Activated CD4-positive, alpha-beta T cell treated with anti-CD3 and anti-CD28 coated beads, Interleukin-2, amount 50 U/mL, for 4 hours (primary cell): Measurements from ENCODE around the gene RING1.

Experiments
- DNase-seq, 2 experiments: peaks; one replicate each; pipeline ENCODE4 v3.0.0-alpha.2; 2020

Gene RING1

DNA sequence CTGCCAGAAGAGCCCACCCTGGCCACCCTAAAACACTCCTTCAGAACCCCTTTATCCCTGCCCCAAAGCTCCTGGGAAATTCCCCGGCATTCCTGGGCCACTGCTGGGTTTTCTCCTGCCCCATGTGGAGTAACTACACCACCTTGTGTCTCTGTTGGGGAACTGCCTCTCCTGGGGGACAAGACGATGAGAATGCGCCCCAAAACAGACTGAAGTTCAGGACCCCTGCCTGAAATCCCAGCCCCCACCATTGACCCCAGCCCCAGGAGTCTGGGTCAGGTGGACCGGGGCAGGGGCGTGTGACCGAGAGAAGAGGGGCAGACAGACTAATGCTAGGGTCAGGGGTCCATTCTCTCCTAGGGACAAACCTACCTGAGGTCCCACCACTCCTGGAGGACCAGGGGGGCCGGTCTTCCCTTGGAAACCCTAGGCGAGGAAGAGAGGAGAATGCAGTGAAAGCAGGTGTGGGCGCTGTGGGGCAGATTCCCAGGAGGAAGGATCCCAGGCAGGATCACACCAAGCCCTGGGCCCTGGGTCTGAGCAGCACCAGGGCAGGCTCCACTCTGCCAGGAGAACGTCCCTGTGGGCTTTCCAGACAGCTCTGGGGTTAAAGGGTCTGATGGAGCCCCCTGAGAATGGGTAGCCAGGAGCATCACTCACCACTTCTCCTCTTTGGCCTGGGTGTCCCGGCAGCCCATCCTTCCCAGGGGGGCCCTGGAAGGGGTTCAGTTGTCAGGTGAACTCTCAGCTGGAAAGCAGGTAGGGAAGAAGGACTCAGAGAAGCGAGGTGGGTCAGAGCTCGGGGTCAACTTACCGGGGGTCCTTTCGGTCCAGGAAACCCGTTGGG, 35.4 kb upstream of the RING1 start:
- no peak for DNase-seq

DNA sequence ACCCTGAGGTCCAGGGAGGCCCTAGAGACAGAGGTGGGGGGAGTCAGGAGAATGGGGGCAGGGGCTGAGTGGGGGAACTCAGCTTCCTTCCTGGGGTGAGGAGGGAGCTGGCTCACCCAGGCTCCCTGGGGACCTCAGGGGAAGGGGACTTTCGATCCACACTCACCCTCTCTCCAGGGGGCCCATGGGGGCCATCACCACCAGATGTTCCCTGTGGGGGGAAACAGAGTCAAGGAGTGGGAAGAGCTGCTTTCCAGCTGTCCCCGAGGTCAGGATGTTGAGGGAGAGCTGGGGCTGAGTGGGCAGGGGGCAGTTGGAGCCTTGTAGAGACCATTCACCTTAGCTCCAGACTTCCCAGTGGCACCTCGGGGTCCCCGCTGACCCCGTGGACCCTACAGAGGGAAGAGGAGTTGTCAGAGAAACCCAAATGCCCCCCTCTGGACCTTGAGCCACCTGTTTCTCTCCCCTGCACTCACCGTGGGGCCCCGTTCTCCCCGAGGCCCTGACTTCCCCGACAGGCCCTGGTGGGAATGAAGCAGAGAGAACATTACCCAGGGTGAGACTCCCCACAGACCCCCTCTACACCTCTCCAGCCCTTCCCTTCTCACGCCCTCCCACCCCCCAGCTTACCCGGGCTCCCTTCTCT, 34.6 kb upstream of the RING1 start:
- no peak for DNase-seq

GRCh38 chr6:33174784-33175183, 33.5 kb upstream of the RING1 start:
- DNase-seq: no peak

GRCh38 chr6:33175436-33176069, 32.7 kb upstream of the RING1 start:
- no peak for DNase-seq

DNA sequence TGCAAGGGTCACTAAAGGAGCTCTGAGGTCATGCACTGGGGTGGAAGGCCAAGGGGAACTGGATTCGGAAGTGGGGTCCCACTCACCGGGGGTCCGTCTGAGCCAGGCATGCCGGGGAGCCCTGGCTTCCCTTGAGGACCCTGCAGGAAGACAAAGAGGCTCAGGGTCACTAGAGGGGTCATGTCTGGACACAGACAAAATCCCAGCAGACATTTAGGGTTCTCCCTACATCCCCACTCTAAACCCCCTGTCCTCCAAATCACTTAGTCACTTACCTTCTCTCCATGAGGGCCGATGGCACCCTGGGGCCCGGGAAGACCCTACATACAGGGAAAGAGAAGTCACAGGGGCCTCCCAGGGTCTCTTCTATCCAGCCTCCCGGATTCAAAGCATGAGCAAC, 31.4 kb upstream of the RING1 start:
- DNase-seq: no peak

GRCh38 chr6:33177552-33178446, 30.5 kb upstream of the RING1 start:
- DNase-seq: no peak

- no peak for DNase-seq
Measured at GRCh38 chr6:33178755-33179475, 29.4 kb upstream of the RING1 start.

GRCh38 chr6:33181141-33181540, 27.2 kb upstream of the RING1 start:
- no peak for DNase-seq

GRCh38 chr6:33183071-33183683, 25.1 kb upstream of the RING1 start:
- DNase-seq: no peak

- DNase-seq: no peak
Measured at GRCh38 chr6:33185190-33185589, 23.1 kb upstream of the RING1 start.

DNA sequence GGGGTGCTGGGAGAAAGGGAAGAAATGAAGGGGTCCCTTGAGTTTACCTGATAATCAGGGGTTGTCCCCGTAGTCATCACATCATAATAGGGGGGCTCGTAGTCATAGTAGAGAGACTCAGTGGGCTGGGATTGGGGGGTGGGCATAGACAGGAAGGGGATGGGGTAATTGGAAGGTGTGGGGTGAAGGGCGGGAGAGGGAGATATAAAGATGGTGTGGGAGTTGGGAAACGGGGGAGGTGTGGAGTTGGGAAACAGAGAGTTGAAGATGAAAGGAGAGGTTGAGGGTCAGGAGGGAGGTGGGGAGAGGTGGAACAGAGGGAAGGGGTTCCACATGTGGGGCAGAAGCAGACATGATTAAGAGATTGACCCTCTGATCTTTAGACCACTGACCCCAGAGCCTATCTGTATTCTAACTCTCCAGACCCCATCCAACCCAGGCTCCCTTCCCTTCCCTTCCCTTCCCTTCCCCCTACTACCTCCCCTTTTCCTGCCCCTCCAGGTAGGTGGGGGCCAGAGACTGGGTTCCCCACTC, 22.6 kb upstream of the RING1 start:
- DNase-seq: no peak

GRCh38 chr6:33187809-33188208, 20.5 kb upstream of the RING1 start:
- no peak for DNase-seq

DNA sequence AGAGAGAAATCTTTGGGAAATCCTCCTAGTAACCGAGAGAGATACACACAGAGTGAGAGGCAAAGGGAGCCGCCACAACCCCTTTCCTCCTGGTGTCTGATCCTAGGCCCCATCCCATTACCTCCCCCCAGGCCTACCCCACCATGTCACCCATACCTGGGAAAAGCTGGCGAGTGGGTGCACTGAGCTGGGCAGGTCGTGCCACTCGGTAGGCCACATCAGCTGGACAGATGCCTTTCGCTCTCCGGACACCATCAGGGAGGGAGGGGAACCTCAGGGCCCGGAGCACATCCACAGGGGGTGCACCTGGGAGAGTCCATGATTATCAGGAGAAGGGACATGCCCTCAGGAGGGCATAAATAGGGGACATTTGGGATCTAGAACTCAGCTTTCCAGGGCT, 19.1 kb upstream of the RING1 start:
- DNase-seq: no peak

- no peak for DNase-seq
Measured at GRCh38 chr6:33189625-33190448, 18.5 kb upstream of the RING1 start.

GRCh38 chr6:33190504-33191107, 17.7 kb upstream of the RING1 start:
- DNase-seq: no peak

GRCh38 chr6:33191383-33192104, 16.8 kb upstream of the RING1 start:
- no peak for DNase-seq

- DNase-seq: no peak
Measured at GRCh38 chr6:33192105-33192646, 16.1 kb upstream of the RING1 start, which contains the start of gene COL11A2. TSS of gene COL11A2 (minus strand) at chr6:33192467. CDS start at chr6:33192240, 227 bp downstream.

- DNase-seq: no peak
Measured at GRCh38 chr6:33192671-33193602, 15.4 kb upstream of the RING1 start.
